AG09309 (cell line): ENCODE results near the gene DSTYK.

ENCODE experiments used
- DNase-seq: peaks from one replicate; pipeline ENCODE4 v3.0.0-alpha.2; 2010; ENCODE audit warnings: low read depth
- H3K4me3 ChIP-seq: 2 replicates; pipeline ENCODE4 v1.5.1; 2011; ENCODE audit warnings: mild to moderate bottlenecking, low read depth, low read length, moderate library complexity; ENCODE audit not compliant: control insufficient read depth
- CTCF ChIP-seq: IDR thresholded peaks from 2 replicates; pipeline ENCODE4 v1.5.1; 2011; ENCODE audit warnings: mild to moderate bottlenecking, low read depth, low read length, inconsistent platforms; ENCODE audit not compliant: insufficient read depth, control insufficient read depth; ENCODE audit errors: missing control alignments

The DSTYK gene

GRCh38 chr1:205108464-205108863 is 103.0 kb downstream of the DSTYK start:
- no peak overlapping the region for H3K4me3 ChIP-seq
- TF ChIP-seq CTCF, result no peak

GRCh38 chr1:205107327-205107726 is 104.2 kb downstream of the DSTYK start:
- H3K4me3 ChIP-seq, result no peak overlapping the region
- no peak for TF ChIP-seq CTCF
- no peak for DNase-seq

More at GRCh38 chr1:205108464-205108863, 103.0 kb downstream of the DSTYK start:
- DNase-seq, result no peak

- no peak overlapping the region for H3K4me3 ChIP-seq
- no peak for DNase-seq
- TF ChIP-seq CTCF, result no peak
Measured at GRCh38 chr1:205102404-205102803, 109.1 kb downstream of the DSTYK start.

- no peak for TF ChIP-seq CTCF
- no peak overlapping the region for H3K4me3 ChIP-seq
Measured at GRCh38 chr1:205098242-205098641, 113.3 kb downstream of the DSTYK start.

GRCh38 chr1:205095422-205095821 is 116.1 kb downstream of the DSTYK start:
- no peak for TF ChIP-seq CTCF
- no peak overlapping the region for H3K4me3 ChIP-seq
- no peak for DNase-seq

More at GRCh38 chr1:205098242-205098641, 113.3 kb downstream of the DSTYK start:
- no peak for DNase-seq
